Measurements from ENCODE around the gene AAMDC.
"Not testable (repeated sequence)": the region's sequence is repeated elsewhere in the genome, so short reads cannot be mapped to it uniquely, and the experiment has no call there.

AAMDC gene

DNA sequence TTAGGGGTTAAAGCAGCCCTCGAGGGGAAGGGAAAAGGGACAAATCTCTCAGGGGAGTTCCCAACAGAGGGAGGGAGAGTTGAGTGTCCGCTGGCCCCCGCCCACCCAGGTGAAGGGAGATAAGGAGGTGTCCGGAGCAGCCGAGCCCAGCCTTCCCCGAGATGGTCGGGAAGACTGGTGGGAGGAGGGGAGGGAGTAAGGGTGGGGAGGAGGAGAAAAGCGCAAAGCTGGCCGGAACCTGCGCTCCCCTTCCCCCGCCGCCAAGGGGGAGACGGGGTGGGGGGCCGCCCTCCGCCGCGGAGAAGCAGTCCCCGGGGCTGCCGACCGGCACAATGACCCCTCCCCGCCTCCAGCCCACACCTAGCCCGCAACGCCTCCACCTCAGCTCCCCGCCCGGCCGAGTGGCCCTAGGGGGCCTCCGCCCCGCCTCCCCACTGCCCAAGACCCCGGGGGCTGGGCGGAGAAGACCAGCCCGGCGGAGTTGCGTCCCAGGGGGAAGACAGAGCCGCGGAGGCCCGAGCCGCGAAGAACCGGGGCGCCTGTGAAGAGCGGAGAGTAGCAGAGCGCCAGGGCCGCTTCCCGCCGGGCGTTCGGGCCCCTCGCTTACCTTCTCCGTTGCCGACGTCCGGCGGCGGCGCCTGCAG is 901 bp upstream of the AAMDC start:
- peak in 1 of 2 donors; percentile 6 for DNase-seq (ENCODE audit: extremely low read depth in 1 of 2, low read depth in 1 of 2)

DNA sequence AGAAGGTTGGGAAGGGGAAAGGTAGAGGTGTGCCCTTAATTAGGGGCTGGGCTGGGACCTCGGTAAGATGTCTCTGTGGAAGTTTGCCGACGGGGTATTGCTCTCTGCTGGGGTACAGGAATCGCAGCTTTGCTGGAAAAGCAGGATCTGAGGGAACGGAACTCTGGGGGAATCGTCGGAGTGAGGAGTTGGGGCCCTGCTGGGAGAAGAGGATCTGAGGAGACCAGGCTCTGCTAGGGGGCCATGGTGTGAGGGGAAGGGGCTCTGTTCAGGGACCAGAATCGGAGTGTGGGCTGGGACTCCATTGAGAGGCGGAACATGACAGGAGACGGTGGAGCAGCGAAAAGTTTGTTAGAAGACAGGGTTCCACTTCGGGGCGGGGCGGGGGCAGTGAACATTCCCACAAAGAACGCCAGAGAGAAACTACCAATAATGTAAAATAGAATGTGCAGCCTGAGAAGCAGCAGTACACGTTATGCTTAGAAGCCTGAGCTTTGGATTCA is 456 bp downstream of the AAMDC start:
- DNase-seq (ENCODE audit: extremely low read depth in 1 of 2, low read depth in 1 of 2): no peak

- DNase-seq (ENCODE audit: extremely low read depth in 1 of 2, low read depth in 1 of 2): not testable (repeated sequence)
These were observed 1.2 kb downstream of the AAMDC start for GRCh38 chr11:77822126-77822525.

DNA sequence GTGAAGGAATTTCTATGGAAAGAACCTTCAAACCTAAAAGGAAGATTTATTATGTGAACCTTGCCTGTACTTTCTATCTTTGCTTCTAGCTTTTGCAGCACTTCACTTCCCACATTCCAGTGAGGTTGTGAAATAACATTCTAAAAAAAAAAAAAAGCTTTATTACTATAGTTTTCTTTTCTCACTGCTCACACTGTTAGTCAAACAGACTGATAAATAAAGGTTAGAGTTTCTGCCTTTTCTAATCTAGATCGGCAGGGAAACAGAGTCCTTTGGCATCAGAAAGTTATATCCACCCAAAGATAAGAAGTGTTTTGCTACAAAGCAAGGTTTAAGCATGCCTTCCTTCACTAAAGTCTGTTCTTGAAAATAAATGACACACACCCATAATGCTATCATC is 2.8 kb downstream of the AAMDC start:
- no peak for DNase-seq (ENCODE audit: extremely low read depth in 1 of 2, low read depth in 1 of 2)

DNA sequence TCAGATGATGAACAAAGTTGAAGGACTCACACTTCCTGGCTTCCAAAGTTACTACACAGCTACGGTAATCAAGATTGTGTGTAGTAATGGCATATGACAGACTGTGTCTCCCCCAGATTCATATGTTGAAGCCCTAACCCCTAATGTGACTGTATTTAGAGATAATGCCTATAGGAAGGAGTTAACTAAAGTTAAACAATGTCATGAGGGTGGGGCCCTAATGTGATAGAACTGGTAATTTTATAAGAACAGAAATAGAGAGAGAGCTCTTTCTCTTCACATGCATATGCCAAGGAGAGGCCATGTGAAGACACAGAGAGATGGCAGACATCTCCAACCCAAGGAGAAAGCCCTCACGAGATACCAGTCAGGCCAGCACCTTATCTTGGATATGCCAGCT is 8.0 kb downstream of the AAMDC start:
- DNase-seq (ENCODE audit: extremely low read depth in 1 of 2, low read depth in 1 of 2): no peak

GRCh38 chr11:77833302-77833701 is 12.4 kb downstream of the AAMDC start:
- no peak for DNase-seq (ENCODE audit: extremely low read depth in 1 of 2, low read depth in 1 of 2)

- DNase-seq (ENCODE audit: extremely low read depth in 1 of 2, low read depth in 1 of 2): no peak
These were observed 21.6 kb downstream of the AAMDC start for GRCh38 chr11:77842441-77843121.

GRCh38 chr11:77843700-77844099 is 22.8 kb downstream of the AAMDC start:
- not testable (repeated sequence) for DNase-seq (ENCODE audit: extremely low read depth in 1 of 2, low read depth in 1 of 2)

- DNase-seq (ENCODE audit: extremely low read depth in 1 of 2, low read depth in 1 of 2): no peak
These were observed 30.6 kb downstream of the AAMDC start for GRCh38 chr11:77851503-77851902.

DNA sequence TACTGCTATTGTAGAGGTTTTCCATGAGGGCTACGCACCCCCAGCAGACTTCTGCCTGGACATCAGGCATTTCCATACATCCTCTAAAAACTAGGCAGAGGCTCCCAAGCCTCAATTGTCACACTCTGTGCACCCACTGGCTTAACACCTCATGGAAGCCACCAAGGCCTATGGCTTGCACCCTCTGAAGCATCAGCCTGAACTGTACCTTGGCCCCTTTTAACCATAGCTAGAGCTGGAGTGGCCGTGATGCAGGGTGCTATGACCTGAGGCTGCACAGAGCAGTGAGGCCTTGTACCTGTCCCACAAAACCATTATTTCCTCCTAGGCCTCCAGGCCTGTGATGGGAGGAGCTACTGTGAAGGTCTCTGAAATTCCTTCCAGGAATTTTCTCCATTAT is 33.9 kb downstream of the AAMDC start:
- DNase-seq (ENCODE audit: extremely low read depth in 1 of 2, low read depth in 1 of 2): no peak

DNA sequence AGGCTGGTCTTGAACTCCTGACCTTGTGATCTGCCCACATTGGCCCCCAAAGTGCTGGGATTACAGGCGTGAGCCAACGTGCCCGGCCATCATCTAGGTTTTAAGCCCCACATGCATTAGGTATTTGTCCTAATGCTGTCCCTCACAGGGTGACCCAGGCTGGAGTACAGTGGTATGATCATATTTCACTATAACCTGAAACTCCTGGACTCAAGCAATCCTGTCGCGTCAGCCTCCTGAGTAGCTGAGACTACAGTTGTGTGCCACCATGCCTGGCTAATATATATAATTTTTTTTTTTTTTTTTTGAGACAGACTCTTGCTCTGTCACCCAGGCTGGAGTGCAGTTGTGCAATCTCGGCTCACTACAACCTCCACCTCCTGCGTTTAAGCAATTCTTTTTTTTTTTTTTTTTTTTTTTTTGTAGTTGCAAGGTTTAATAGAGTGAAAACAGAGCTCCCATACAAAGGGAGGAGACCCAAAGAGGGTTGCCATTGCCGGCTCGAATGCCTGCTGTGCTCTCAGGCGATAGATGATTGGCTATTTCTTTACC is 37.0 kb downstream of the AAMDC start:
- not testable (repeated sequence) for DNase-seq (ENCODE audit: extremely low read depth in 1 of 2, low read depth in 1 of 2)

- DNase-seq (ENCODE audit: extremely low read depth in 1 of 2, low read depth in 1 of 2): not testable (repeated sequence)
These were observed 40.5 kb downstream of the AAMDC start for GRCh38 chr11:77861444-77861843.

DNA sequence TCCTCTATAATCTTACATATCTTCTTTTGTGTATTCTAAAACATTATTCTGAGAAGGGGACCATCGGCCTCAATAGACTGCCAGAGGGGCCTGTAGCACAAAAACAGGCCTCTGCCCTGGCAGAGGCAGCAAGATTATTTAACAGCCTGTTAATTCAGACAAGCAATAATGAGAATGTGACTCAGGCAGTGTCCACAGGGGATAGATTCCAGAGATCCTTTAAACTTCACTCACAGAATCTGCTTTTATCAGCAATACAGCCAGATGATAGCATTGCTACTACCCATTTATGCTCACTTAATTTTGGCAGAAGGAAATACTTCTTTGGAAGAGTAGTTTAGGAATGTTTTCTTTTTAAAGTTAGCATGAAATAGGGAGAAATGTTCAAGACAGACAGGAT is 44.9 kb downstream of the AAMDC start:
- DNase-seq (ENCODE audit: extremely low read depth in 1 of 2, low read depth in 1 of 2): no peak

DNA sequence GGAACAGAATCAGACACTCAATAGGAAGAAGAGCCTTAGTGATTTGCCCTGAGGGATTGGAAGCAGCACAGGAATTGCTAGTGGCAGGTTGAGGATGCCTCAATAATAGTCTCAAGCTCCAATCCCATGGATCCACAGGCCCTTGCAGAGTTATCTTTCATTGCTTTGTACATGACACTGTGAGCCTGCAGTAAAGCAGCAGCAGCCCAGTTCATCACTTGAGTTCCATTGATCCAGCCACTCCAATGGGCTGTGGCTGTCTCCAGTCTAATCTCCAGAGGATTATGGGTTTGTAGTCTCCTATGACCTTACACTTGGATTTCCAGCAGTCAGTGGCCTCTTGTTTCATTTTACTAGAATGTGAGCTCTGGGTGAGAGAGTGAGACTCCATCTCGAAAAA is 45.4 kb downstream of the AAMDC start:
- no peak for DNase-seq (ENCODE audit: extremely low read depth in 1 of 2, low read depth in 1 of 2)

DNA sequence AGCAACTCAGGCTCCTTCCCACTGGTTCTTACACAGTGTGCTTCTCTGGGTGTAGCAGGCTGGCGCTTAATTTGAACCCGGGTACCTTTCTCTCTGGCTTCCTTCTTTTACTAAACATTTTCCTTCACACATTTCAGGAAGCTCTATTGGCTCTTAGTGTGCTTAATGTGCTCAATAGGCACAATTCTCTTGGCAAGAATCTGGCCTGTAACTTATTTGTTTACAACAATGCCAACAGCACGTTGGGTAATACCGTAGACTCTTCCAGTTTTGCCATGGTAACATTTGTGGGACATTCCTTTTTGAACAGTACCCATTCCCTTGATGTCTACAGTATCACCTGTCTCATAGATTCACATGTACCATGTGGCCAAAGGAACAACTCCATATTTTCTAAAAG is 47.8 kb downstream of the AAMDC start:
- no peak for DNase-seq (ENCODE audit: extremely low read depth in 1 of 2, low read depth in 1 of 2)

- DNase-seq (ENCODE audit: extremely low read depth in 1 of 2, low read depth in 1 of 2): no peak
These were observed 50.9 kb downstream of the AAMDC start for GRCh38 chr11:77871855-77872254.

DNA sequence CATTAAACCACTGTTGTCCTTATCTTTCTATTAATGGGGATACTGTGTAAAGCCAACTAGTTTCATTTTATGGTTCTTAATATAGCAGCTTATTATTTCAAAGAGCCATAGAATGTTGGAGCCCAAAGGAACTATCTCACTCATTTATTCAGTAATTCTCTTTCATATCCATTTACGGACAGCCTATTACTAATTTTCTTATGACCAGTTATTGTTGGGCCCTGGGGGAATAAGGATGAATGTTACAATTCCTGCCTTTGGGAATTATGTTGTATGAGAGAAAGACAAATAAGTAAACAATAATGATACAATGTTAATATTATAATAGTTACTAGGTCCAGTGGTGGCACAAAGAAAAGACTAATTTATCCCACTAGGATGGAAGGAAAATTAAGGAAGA is 52.4 kb downstream of the AAMDC start:
- no peak for DNase-seq (ENCODE audit: extremely low read depth in 1 of 2, low read depth in 1 of 2)

GRCh38 chr11:77874206-77874605 is 53.3 kb downstream of the AAMDC start:
- no peak for DNase-seq (ENCODE audit: extremely low read depth in 1 of 2, low read depth in 1 of 2)

- no peak for DNase-seq (ENCODE audit: extremely low read depth in 1 of 2, low read depth in 1 of 2)
These were observed 55.1 kb downstream of the AAMDC start for GRCh38 chr11:77876045-77876444.

GRCh38 chr11:77878247-77878646 is 57.3 kb downstream of the AAMDC start:
- not testable (repeated sequence) for DNase-seq (ENCODE audit: extremely low read depth in 1 of 2, low read depth in 1 of 2)

GRCh38 chr11:77879218-77879617 is 58.3 kb downstream of the AAMDC start:
- DNase-seq (ENCODE audit: extremely low read depth in 1 of 2, low read depth in 1 of 2): no peak

DNA sequence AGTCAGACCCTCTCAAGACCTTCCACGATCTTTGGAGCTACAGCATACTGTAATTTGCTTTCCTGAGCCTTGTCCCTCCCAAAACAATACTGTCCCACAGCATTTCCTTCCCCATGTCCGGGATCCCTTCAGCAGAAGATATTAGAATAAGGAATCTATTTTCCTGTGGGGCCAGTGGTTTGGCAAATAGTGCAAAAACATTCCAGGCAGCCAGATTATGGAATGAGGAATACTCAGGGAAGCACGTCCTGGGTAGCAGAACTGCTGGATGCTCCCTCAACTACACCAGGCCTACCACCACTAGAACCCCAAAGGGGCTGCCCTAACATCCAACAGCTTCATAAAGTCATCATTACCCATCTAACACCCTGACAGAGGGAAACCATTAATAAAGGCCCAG is 61.5 kb downstream of the AAMDC start:
- DNase-seq (ENCODE audit: extremely low read depth in 1 of 2, low read depth in 1 of 2): no peak

Data from stimulated activated CD8-positive, alpha-beta memory T cell treated with anti-CD3 and anti-CD28 coated beads, Interleukin-7, amount 100 ng/mL, for 48 hours (primary cell).